ENCODE measurements around the gene LHX3. TPM values are rescaled to one million over a fixed set of nuclear protein-coding genes. Genes with fewer than 3 reads are reported as not detected.

The LHX3 gene
- total and polyA plus RNA-seq, 10 of the 15 experiments (the other 5 are each of a cell fraction or from before 2014, with no cell fraction given): not detected

GRCh38 chr9:136186386-136186785, 18.5 kb downstream of the LHX3 start:
- SMC1A ChIA-PET (ENCODE audit: uncharacterized antibody, unreplicated experiment): no interaction called here
- H3K9me3 ChIP-seq (replicated peaks; ENCODE audit: control insufficient read depth, insufficient read depth, low read length): no peaks in the 10 kb centered on the region
- 44% methylated on average over 14 of the region's 14 CpGs for WGBS (ENCODE audit: insufficient coverage, insufficient replicate concordance, low lambda C conversion rate, missing lambda C conversion rate)
- H3K9ac ChIP-seq (ENCODE audit: control insufficient read depth, insufficient read depth, low read length): no peak overlapping the region
- H3K4me2 ChIP-seq (ENCODE audit: control insufficient read depth, insufficient read depth): no peak overlapping the region
- H3K27ac ChIP-seq (ENCODE audit: control insufficient read depth, insufficient read depth): no peak overlapping the region
- CTCF ChIA-PET: no interaction called here
- RAD21 ChIA-PET (ENCODE audit: unreplicated experiment): no interaction called here
- H3K27me3 ChIP-seq (replicated peaks in 1 of 2; ENCODE audit: control insufficient read depth in 2 of 2, insufficient read depth in 2 of 2, low read length in 1 of 2): no peaks in the 10 kb centered on the region; a peak in 3 of 4 replicates
- no peaks in the 10 kb centered on the region for H4K20me1 ChIP-seq (ENCODE audit: control insufficient read depth, insufficient read depth)
- ATAC-seq (no peak), DNase-seq (ENCODE audit: low read depth, low spot score) (no peak), FAIRE-seq (no peak)
- H3K36me3 ChIP-seq (ENCODE audit: control insufficient read depth in 2 of 2, insufficient read depth in 2 of 2, low read length in 1 of 2): no peaks in the 10 kb centered on the region
- no peaks in the 10 kb centered on the region for H3K4me1 ChIP-seq (ENCODE audit: control insufficient read depth, insufficient read depth, low read length)
- BruUV-seq (replicated peaks): no TSS peak
- in situ Hi-C loops (cut with MboI): no loop called here
- H2AFZ ChIP-seq (ENCODE audit: control insufficient read depth, low read depth, low read length): no peak overlapping the region
- intact Hi-C loops (cut with micrococcal nuclease; ENCODE audit: unreplicated experiment): no loop called here
- TF ChIP-seq TBL1XR1 (IDR thresholded peaks at IDR 0.05; ENCODE audit: low read depth, low read length) (no peak), TCF7 (IDR thresholded peaks at IDR 0.05; ENCODE audit: borderline replicate concordance) (no peak), SMAD1 (IDR thresholded peaks at IDR 0.05; ENCODE audit: low read depth, partially characterized antibody) (no peak), IRF3 (IDR thresholded peaks at IDR 0.05) (no peak)
- no peaks in the 10 kb centered on the region for H3K79me2 ChIP-seq (ENCODE audit: control insufficient read depth, insufficient read depth, low read length)
- H3K4me3 ChIP-seq: no peak overlapping the region
- POLR2A ChIA-PET: no interaction called here

GRCh38 chr9:136185596-136186366, 19.1 kb downstream of the LHX3 start:
- no peaks in the 10 kb centered on the region for H4K20me1 ChIP-seq (ENCODE audit: control insufficient read depth, insufficient read depth)
- no peaks in the 10 kb centered on the region for H3K79me2 ChIP-seq (ENCODE audit: control insufficient read depth, insufficient read depth, low read length)
- no peak overlapping the region for H2AFZ ChIP-seq (ENCODE audit: control insufficient read depth, low read depth, low read length)
- DNase-seq (ENCODE audit: low read depth, low spot score) (no peak), FAIRE-seq (no peak), ATAC-seq (no peak)
- intact Hi-C loops (cut with micrococcal nuclease; ENCODE audit: unreplicated experiment): no loop called here
- ChIA-PET POLR2A (no interaction called here), SMC1A (ENCODE audit: uncharacterized antibody, unreplicated experiment) (no interaction called here), CTCF (interaction anchor here (0.7 to 1.1 kb wide), 2 partner anchors 32 to 65 kb away, joined by 3 to 4 read pairs; no protein-coding TSS in a partner anchor), RAD21 (ENCODE audit: unreplicated experiment) (no interaction called here)
- BruUV-seq (replicated peaks): no TSS peak
- H3K27me3 ChIP-seq (replicated peaks in 1 of 2; ENCODE audit: control insufficient read depth in 2 of 2, insufficient read depth in 2 of 2, low read length in 1 of 2): no peaks in the 10 kb centered on the region; a peak in 3 of 4 replicates
- H3K36me3 ChIP-seq (ENCODE audit: control insufficient read depth in 2 of 2, insufficient read depth in 2 of 2, low read length in 1 of 2): no peaks in the 10 kb centered on the region
- no peak overlapping the region for H3K4me2 ChIP-seq (ENCODE audit: control insufficient read depth, insufficient read depth)
- 45% methylated on average over 31 of the region's 32 CpGs for WGBS (ENCODE audit: insufficient coverage, insufficient replicate concordance, low lambda C conversion rate, missing lambda C conversion rate)
- H3K27ac ChIP-seq (ENCODE audit: control insufficient read depth, insufficient read depth): no peak overlapping the region
- H3K9me3 ChIP-seq (replicated peaks; ENCODE audit: control insufficient read depth, insufficient read depth, low read length): no peaks in the 10 kb centered on the region
- no peak overlapping the region for H3K4me3 ChIP-seq
- H3K9ac ChIP-seq (ENCODE audit: control insufficient read depth, insufficient read depth, low read length): no peak overlapping the region
- H3K4me1 ChIP-seq (ENCODE audit: control insufficient read depth, insufficient read depth, low read length): no peaks in the 10 kb centered on the region
- in situ Hi-C loops (cut with MboI): no loop called here
- TF ChIP-seq RELA (IDR thresholded peaks at IDR 0.05; ENCODE audit: borderline replicate concordance, partially characterized antibody): no peak
- TF ChIP-seq TCF3 (IDR thresholded peaks at IDR 0.05; ENCODE audit: borderline replicate concordance, insufficient read depth, low read depth, low read length): no peak
- no peak for TF ChIP-seq CHD1 (IDR thresholded peaks at IDR 0.05; ENCODE audit: low read depth, low read length)
- no peak for TF ChIP-seq CUX1 (IDR thresholded peaks at IDR 0.05; ENCODE audit: insufficient replicate concordance, low read depth, low read length)
- TF ChIP-seq IRF5 (IDR thresholded peaks at IDR 0.05; ENCODE audit: borderline replicate concordance): no peak

All from GM12878 (cell line).